ENCODE measurements around the gene ACTR3C.
"Not testable (repeated sequence)": the region's sequence is repeated elsewhere in the genome, so short reads cannot be mapped to it uniquely, and the experiment has no call there.

The ACTR3C gene

GRCh38 chr7:150281681-150282403 lies 41.5 kb downstream of the ACTR3C start:
- DNase-seq (ENCODE audit: low spot score) = not testable (repeated sequence)

DNA sequence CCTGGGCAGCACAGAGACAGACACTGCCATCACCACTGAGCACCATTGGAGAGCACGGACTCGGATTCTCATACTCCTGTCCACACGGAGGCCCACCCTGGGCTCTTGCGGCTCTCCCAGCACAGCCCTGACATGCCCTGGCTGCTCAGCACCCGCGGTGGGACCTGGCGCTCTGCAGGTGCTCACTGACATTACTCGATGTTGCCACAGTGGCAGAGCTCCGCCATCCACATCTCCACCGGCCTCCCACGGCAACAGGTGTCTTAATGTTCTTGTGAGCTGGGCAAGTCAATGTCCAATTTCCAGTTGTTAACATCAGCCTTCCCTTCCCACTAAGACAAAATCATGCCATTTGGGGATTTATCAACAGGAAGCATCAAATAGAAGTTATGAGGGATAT lies 45.0 kb downstream of the ACTR3C start:
- DNase-seq (ENCODE audit: low spot score) = not testable (repeated sequence)

DNA sequence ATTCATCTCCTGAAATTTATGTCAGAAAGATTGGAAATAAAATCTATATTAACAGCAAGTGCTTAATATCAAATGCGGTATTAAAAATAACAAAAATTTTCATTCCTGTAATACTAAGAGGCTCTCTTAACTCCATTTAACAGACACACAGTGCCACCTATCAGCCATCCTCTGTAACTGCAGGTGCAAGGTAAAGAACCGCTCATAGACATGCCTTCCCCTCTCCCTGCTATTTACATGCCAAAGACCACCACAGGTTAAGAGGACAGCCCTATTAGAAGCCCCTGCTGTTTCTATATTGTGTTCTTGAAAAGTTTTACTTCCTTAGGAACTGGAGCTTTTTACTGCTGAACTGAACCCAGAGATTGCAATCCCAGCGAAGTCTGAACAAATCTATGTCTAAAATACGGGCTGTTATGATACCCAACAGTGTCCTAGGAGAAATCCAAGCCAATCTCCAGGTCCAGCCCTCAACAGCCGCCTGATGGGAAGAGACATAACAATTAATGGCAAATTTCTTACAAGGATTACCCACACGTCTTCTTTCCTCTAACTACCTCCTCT lies 47.1 kb downstream of the ACTR3C start:
- peak; percentile 35 for DNase-seq (ENCODE audit: low spot score)

GRCh38 chr7:150271898-150272297 lies 51.4 kb downstream of the ACTR3C start:
- DNase-seq (ENCODE audit: low spot score) = not testable (repeated sequence)

DNA sequence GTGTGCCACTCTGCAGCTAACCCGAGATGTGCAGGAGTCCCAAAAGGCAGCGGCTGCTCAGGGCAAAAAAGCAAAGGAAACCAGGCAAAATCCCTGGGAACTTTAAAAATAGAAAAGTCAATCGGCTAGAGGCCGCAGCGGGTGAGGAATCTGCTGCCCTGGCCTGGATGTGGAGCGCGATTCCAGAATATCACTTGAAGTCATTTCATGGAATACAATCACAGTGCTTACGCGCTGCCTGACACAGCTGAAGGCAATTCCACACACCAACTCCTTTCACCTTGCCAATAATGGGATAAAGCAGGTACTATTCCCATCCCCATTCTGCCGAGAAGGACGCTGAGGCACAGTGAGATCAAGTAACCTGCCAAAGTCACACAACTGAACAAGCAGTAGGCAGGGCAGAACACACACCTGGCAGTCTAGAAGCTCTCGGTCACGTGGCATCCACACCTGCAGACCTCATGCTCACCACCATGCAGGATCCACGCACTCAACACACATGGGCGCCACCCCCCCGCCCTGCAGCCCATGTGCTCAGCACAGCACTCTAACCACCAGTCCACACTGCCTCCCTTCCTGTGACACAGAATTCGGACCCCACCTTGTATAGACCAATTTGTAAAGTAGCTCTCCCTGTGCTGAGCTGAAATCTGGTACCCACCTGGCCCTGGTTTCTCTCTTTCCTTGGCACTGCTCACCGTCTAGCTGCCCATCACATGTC lies 53.1 kb downstream of the ACTR3C start:
- DNase-seq (ENCODE audit: low spot score) = not testable (repeated sequence)

GRCh38 chr7:150268798-150269197 lies 54.5 kb downstream of the ACTR3C start:
- not testable (repeated sequence) for DNase-seq (ENCODE audit: low spot score)

DNA sequence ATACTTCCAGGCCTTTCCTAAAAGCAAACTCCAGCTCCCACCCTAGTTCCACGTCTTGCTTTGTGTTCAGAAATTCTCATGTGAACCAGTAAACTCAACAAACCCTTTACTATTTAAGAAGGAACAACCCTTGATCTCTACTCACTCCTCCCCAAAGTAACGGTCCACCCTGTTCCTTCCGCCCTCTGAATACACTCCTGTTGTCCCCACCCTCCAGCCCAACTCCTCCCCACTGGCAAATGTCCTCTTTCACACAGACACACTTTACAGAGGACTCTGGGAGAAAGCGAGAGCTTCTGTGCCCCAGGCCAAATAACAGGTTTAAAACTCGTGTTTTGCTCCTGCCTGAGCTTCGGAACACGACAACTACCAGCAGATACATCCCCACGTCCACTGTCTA lies 55.1 kb downstream of the ACTR3C start:
- not testable (repeated sequence) for DNase-seq (ENCODE audit: low spot score)

DNA sequence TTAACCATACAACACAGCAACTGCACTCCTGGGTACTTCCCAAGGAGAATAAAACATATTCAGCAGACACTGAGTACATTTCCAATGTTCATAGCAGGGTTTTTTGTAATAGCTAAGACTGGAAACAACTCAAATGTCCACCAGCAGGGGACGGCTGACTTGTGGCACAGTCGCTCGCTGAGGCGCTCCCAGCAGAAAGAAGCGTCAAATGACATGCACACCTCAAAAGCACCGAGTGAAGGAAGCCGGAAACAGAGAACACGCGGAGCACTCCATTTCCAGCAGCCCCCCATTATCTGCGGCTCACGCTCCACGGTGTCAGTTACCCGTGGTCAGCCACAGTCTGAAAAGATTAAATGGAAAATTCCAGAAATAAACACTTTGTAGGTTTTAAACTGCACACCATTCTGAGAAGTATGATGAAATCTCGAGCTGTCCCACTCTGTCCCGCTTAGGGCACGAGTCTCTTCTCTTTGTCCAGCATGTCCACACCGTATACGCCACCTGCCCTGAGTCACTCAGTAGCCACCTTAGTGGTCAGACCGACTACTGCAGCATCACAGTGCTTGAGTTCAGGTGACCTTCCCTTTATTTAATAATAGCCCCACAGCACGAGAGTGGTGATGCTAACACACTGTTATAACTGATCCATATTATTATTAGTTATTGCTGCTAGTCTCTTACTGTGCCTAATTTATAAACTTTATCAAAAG lies 56.2 kb downstream of the ACTR3C start:
- DNase-seq (ENCODE audit: low spot score) = not testable (repeated sequence)

DNA sequence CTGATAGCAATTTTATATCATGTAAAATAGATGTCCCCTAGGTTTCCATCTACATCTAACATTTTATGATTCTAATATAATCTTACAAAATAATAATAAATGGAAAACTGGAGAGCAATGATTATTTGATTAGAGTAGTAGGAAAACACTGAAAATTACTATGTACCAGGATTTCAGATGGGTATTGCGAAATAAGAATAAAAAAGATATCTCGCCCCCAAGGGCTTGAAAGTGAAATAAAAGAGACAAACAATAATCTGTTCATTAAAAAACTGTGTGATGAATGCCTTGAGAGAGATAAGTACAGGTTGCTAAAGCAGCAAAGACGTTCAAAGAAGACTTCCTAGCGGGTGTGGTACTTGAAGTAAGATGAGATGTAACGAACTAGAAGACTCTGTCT lies 60.7 kb downstream of the ACTR3C start:
- not testable (repeated sequence) for DNase-seq (ENCODE audit: low spot score)

DNA sequence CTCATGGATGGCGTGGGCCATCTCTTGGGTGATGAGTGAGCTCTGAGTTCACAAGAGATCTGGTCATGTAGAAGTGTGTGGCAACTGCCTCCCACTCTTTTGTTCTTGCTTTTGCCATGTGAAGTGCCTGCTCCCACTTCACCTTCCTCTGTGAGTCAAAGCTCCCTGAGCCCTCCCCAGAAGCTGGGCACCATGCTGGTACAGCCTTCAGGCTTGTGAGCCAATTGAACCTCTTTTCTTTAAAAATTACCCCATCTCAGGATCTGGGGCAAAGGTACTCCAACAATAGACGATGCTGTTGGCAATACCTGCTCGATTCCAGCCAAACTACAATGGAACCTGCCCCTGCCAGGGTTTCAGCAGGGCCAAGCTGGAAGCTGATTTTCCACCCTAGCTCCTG lies 75.6 kb downstream of the ACTR3C start:
- DNase-seq (ENCODE audit: low spot score) = not testable (repeated sequence)

- DNase-seq (ENCODE audit: low spot score) = not testable (repeated sequence)
Observed at GRCh38 chr7:150245208-150245607, 78.1 kb downstream of the ACTR3C start.

GRCh38 chr7:150242935-150243334 lies 80.4 kb downstream of the ACTR3C start:
- not testable (repeated sequence) for DNase-seq (ENCODE audit: low spot score)

DNA sequence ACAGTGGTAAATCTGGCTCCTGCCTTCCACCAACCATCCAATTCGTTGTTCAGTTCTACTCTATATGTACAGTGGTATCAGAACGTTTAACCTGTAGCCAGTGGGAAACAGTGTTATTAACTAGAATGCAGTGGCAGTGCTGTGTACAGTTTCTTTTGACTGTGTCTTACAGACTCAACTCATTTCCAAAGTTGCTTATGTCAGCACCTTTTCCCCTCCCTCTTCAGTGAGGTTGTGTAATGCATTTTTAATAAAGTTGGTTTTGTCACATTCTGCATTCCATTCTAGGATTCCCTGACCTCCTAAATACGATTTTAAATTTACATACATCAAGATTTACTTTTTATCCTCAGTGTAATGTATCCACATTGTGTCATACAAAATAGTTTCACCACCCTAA lies 97.9 kb downstream of the ACTR3C start:
- DNase-seq (ENCODE audit: low spot score) = not testable (repeated sequence)

GRCh38 chr7:150222083-150222972 lies 101.0 kb downstream of the ACTR3C start:
- DNase-seq (ENCODE audit: low spot score) = peak; percentile 8

DNA sequence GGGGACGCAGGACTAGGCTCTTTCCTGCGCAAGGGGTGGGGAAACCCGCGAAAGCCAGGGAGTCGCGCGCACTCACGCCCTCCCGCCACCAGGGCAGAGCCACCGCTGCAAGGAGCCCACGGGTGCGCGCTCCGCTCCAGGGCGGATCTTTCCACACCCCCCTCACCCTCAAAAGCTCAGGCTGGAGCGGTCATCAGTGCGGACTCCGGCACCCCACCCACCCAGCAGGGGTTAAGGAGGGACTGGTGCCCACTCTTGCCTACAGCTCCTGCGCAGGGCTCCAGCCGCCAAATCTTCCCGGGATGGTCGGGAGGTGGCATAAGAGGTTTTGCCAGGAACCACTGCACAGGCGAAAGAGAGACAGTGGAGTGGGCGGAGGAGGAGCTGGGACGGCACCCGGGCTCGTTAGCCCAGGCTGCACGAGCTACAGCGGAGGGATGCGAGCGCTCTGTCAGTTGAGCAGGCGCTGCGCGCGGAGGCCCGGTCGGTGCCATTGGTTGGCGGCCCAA lies 102.6 kb downstream of the ACTR3C start:
- DNase-seq (ENCODE audit: low spot score) = not testable (repeated sequence)

DNA sequence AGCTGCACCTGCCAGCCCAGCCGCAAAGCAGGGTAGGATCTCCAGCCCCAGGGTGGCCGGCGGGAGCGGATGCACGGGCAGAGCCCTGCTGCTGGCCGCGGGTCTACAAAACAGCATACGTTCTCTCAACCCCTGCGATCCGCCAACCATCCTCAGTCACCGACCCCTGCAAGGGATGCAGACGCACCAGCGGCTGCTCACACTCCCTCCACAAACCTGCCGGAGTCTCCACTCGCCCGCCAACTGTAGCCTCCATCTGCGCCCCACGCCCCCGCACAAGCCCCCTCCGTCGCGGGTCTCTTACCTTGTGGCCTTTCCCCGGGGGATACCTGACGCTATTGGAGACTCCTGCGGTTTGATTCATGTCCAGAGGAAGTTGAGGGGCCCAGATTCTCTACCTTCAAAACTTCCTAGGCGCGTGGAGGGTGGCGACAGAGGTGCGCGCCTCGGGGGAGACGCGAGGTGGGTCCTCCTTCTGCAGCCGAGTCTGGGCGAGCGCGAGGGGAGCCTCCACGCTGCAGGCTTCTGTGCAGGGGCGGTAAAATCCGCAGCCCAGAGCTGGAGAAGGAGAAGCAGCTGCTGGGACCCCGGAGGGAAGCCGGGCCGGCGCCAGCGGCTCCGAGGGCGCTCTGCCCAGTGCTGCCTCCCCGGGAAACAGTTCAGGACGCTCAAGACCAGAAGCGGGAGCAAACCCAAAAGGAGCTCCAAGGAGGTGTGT lies 103.2 kb downstream of the ACTR3C start:
- not testable (repeated sequence) for DNase-seq (ENCODE audit: low spot score)

DNA sequence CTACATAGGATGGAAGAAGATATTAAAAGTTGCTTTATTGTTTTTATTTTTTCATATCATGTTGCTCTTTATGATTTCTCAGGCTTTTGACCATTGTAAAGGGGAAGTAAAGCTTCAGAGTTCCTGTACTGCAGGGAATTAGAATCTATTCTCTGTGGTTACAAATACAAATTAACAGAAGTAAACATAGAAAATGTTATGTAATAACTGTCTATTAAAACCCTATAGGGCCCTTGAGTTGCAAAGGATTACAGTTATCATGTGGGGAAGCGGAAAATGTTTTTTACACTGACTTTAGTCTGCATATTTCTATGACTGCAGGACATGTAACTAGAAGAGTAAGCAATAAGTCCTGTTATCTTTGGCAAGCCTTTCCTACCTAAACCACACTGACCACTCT lies 116.5 kb downstream of the ACTR3C start:
- DNase-seq (ENCODE audit: low spot score) = not testable (repeated sequence)

DNA sequence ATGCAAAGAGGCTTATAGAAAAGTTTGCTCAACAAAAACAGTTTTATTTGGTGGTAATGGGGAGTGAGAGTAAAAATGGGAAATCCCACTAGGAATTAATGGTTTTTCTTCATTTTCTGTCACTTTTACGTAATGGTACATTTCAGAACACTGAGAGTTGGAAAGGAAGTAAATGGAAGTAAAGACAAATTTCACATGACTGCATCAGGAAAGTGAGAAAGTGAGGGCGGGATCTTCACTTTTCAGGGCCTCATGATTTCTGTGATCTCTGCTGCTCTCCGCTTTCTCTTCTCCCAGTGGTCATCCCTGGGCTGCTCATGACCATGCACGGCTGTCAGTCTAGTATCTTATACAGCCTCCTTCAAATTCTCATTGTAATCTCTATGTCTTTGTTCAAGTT lies 117.5 kb downstream of the ACTR3C start:
- not testable (repeated sequence) for DNase-seq (ENCODE audit: low spot score)

GRCh38 chr7:150204577-150204976 lies 118.8 kb downstream of the ACTR3C start:
- not testable (repeated sequence) for DNase-seq (ENCODE audit: low spot score)

GRCh38 chr7:150202894-150203293 lies 120.5 kb downstream of the ACTR3C start:
- DNase-seq (ENCODE audit: low spot score) = not testable (repeated sequence)

Measured in HuH-7 (cell line).